GM19043 (cell line): ENCODE data around the gene ZSCAN10.

Experiments used
- ATAC-seq: cut with Tn5 transposase; IDR thresholded peaks from one replicate; pipeline ENCODE4 v1.9.1; 2021; ENCODE audit warnings: low read depth; ENCODE audit not compliant: unreplicated experiment

Gene ZSCAN10

GRCh38 chr16:3134338-3135125 is 35.4 kb upstream of the ZSCAN10 start, which contains the start of gene ZNF213:
ZNF213 (plus strand) TSS chr16:3135029; CDS start chr16:3137281, 2,252 bp downstream.
- ATAC-seq = peak; percentile 86

- ATAC-seq = no peak
Observed at GRCh38 chr16:3133844-3134243, 34.8 kb upstream of the ZSCAN10 start.

- ATAC-seq = no peak
Observed at GRCh38 chr16:3131755-3132377, 32.8 kb upstream of the ZSCAN10 start.

- no peak for ATAC-seq
Observed at GRCh38 chr16:3129137-3130131, 30.3 kb upstream of the ZSCAN10 start.

- ATAC-seq = no peak
Observed at GRCh38 chr16:3127745-3128144, 28.7 kb upstream of the ZSCAN10 start.

- ATAC-seq = peak; percentile 70
Observed at GRCh38 chr16:3123986-3124886, 25.1 kb upstream of the ZSCAN10 start.

GRCh38 chr16:3122926-3123570 is 24.0 kb upstream of the ZSCAN10 start:
- no peak for ATAC-seq

- no peak for ATAC-seq
Observed at GRCh38 chr16:3121851-3122467, 22.9 kb upstream of the ZSCAN10 start.

GRCh38 chr16:3120435-3120834 is 21.3 kb upstream of the ZSCAN10 start:
- no peak for ATAC-seq

- no peak for ATAC-seq
Observed at GRCh38 chr16:3119701-3120408, 20.8 kb upstream of the ZSCAN10 start.

GRCh38 chr16:3119286-3119685 is 20.2 kb upstream of the ZSCAN10 start:
- ATAC-seq = no peak

GRCh38 chr16:3118846-3119245 is 19.8 kb upstream of the ZSCAN10 start:
- ATAC-seq = no peak

- no peak for ATAC-seq
Observed at GRCh38 chr16:3118204-3118790, 19.2 kb upstream of the ZSCAN10 start.

- ATAC-seq = no peak
Observed at GRCh38 chr16:3115561-3115960, 16.5 kb upstream of the ZSCAN10 start.

- no peak for ATAC-seq
Observed at GRCh38 chr16:3115003-3115402, 15.9 kb upstream of the ZSCAN10 start.

GRCh38 chr16:3113765-3114479 is 14.8 kb upstream of the ZSCAN10 start:
- ATAC-seq = no peak

GRCh38 chr16:3112881-3113574 is 13.9 kb upstream of the ZSCAN10 start:
- no peak for ATAC-seq
